Measurements from ENCODE around the gene RNF217.

Gene RNF217

GRCh38 chr6:124995645-124996325 lies 33.5 kb downstream of the RNF217 start:
- no peak for TF ChIP-seq ZNF70 (CRISPR knock-in tag; IDR thresholded peaks at IDR 0.05)
- TF ChIP-seq SNAI2 (CRISPR knock-in tag; IDR thresholded peaks at IDR 0.05) = no peak
- TF ChIP-seq TOX (CRISPR knock-in tag; IDR thresholded peaks at IDR 0.05; ENCODE audit: borderline replicate concordance) = no peak
- no peak for TF ChIP-seq ZC3H10 (CRISPR knock-in tag; IDR thresholded peaks at IDR 0.05)
- no peak for ATAC-seq

- no peak for TF ChIP-seq TOX (CRISPR knock-in tag; IDR thresholded peaks at IDR 0.05; ENCODE audit: borderline replicate concordance)
- TF ChIP-seq ZNF70 (CRISPR knock-in tag; IDR thresholded peaks at IDR 0.05) = no peak
- no peak for TF ChIP-seq ZNF8 (CRISPR knock-in tag; IDR thresholded peaks at IDR 0.05)
- TF ChIP-seq ESRRG (CRISPR knock-in tag; IDR thresholded peaks at IDR 0.05) = no peak
- TF ChIP-seq PPARA (CRISPR knock-in tag; IDR thresholded peaks at IDR 0.05; ENCODE audit: borderline replicate concordance) = no peak
- no peak for TF ChIP-seq TSHZ2 (CRISPR knock-in tag; IDR thresholded peaks at IDR 0.05)
- no peak for TF ChIP-seq ZFP30 (CRISPR knock-in tag; IDR thresholded peaks at IDR 0.05)
- no peak for TF ChIP-seq ISL1 (CRISPR knock-in tag; IDR thresholded peaks at IDR 0.05)
- no peak for TF ChIP-seq RARB (CRISPR knock-in tag; IDR thresholded peaks at IDR 0.05)
- TF ChIP-seq TCF4 (CRISPR knock-in tag; IDR thresholded peaks at IDR 0.05; ENCODE audit: borderline replicate concordance) = no peak
- TF ChIP-seq ZC3H10 (CRISPR knock-in tag; IDR thresholded peaks at IDR 0.05) = no peak
- TF ChIP-seq, protein P1, sequence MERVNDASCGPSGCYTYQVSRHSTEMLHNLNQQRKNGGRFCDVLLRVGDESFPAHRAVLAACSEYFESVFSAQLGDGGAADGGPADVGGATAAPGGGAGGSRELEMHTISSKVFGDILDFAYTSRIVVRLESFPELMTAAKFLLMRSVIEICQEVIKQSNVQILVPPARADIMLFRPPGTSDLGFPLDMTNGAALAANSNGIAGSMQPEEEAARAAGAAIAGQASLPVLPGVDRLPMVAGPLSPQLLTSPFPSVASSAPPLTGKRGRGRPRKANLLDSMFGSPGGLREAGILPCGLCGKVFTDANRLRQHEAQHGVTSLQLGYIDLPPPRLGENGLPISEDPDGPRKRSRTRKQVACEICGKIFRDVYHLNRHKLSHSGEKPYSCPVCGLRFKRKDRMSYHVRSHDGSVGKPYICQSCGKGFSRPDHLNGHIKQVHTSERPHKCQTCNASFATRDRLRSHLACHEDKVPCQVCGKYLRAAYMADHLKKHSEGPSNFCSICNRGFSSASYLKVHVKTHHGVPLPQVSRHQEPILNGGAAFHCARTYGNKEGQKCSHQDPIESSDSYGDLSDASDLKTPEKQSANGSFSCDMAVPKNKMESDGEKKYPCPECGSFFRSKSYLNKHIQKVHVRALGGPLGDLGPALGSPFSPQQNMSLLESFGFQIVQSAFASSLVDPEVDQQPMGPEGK (CRISPR knock-in tag; IDR thresholded peaks at IDR 0.05; ENCODE audit: borderline replicate concordance) = no peak
- TF ChIP-seq SNAI2 (CRISPR knock-in tag; IDR thresholded peaks at IDR 0.05) = no peak
- TF ChIP-seq BACH2 (CRISPR knock-in tag; IDR thresholded peaks at IDR 0.05; ENCODE audit: borderline replicate concordance) = no peak
- TF ChIP-seq, protein P2, sequence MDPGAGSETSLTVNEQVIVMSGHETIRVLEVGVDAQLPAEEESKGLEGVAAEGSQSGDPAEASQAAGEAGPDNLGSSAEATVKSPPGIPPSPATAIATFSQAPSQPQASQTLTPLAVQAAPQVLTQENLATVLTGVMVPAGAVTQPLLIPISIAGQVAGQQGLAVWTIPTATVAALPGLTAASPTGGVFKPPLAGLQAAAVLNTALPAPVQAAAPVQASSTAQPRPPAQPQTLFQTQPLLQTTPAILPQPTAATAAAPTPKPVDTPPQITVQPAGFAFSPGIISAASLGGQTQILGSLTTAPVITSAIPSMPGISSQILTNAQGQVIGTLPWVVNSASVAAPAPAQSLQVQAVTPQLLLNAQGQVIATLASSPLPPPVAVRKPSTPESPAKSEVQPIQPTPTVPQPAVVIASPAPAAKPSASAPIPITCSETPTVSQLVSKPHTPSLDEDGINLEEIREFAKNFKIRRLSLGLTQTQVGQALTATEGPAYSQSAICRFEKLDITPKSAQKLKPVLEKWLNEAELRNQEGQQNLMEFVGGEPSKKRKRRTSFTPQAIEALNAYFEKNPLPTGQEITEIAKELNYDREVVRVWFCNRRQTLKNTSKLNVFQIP (CRISPR knock-in tag; IDR thresholded peaks at IDR 0.05; ENCODE audit: borderline replicate concordance, low read depth) = no peak
- no peak for TF ChIP-seq ZNF565 (CRISPR knock-in tag; conservative IDR thresholded peaks at IDR 0.05; ENCODE audit: low read depth)
- no peak for TF ChIP-seq GLIS3 (CRISPR knock-in tag; IDR thresholded peaks at IDR 0.05)
- TF ChIP-seq ARNTL (CRISPR knock-in tag; IDR thresholded peaks at IDR 0.05; ENCODE audit: borderline replicate concordance, low read depth) = no peak
- no peak for TF ChIP-seq OSR1 (CRISPR knock-in tag; IDR thresholded peaks at IDR 0.05)
- no peak for TF ChIP-seq ZFP3 (CRISPR knock-in tag; IDR thresholded peaks at IDR 0.05)
- ATAC-seq = no peak
Measured at GRCh38 chr6:124996411-124996810, 34.2 kb downstream of the RNF217 start.

DNA sequence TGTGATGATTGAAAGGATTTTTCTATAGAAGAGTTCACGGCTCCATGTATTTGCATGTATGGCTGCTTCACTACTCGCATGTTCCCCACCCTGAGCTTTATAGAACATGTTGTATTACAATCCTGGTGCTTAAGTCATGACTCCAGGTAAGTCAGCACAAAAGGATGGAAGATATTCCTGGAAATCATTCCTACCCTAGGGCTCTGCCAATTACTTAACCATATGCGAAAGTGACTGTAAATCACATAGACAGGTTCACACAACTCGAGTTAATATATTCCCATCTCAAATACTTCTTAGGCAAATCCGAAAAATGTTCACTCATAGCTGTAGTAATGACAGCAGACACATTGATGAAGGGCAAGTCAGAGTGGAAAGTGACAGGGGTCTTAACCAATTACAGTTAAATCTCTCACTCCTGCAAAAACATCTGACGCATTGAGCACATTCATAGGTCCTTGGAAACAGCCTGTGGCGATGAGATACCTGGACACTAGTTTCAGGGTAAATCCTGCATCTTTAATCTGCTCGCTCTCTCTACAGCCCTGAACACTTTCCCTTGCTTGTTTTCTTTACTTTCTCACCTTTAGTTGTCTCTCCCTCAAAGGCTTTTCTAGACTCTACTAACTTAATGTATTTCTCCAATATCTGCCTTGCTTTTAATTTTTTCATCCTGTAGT lies 35.1 kb downstream of the RNF217 start:
- TF ChIP-seq TOX (CRISPR knock-in tag; IDR thresholded peaks at IDR 0.05; ENCODE audit: borderline replicate concordance) (no peak), TCF4 (CRISPR knock-in tag; IDR thresholded peaks at IDR 0.05; ENCODE audit: borderline replicate concordance) (no peak), OSR1 (CRISPR knock-in tag; IDR thresholded peaks at IDR 0.05) (no peak), ISL1 (CRISPR knock-in tag; IDR thresholded peaks at IDR 0.05) (no peak), TSHZ2 (CRISPR knock-in tag; IDR thresholded peaks at IDR 0.05) (no peak), ZNF8 (CRISPR knock-in tag; IDR thresholded peaks at IDR 0.05) (no peak), ZNF70 (CRISPR knock-in tag; IDR thresholded peaks at IDR 0.05) (no peak), ZC3H10 (CRISPR knock-in tag; IDR thresholded peaks at IDR 0.05) (no peak)
- TF ChIP-seq, protein P2 (CRISPR knock-in tag; IDR thresholded peaks at IDR 0.05; ENCODE audit: borderline replicate concordance, low read depth) = no peak
- no peak for ATAC-seq

Data from SK-N-SH treated with all-trans-retinoic acid at 6 μM for 48 hours (cell line).